WERI-Rb-1 (cell line): Measurements from ENCODE around the gene MEF2C.

Source experiments
- DNase-seq: peaks from one replicate; pipeline ENCODE4 v3.0.0-alpha.2; 2020
- H3K27ac ChIP-seq: fragments of 250-450 bp; sonication (Bioruptor Pico); 2 replicates; pipeline ENCODE4 v1.5.1; 2020; ENCODE audit warnings: mild to moderate bottlenecking, moderate library complexity
- H3K27me3 ChIP-seq: fragments of 250-450 bp; sonication (Bioruptor Pico); 2 replicates; pipeline ENCODE4 v1.5.1; 2021; ENCODE audit warnings: mild to moderate bottlenecking, low read depth, moderate library complexity; ENCODE audit not compliant: insufficient read depth, severe bottlenecking
- H3K36me3 ChIP-seq: fragments of 250-450 bp; sonication (Bioruptor Pico); 2 replicates; pipeline ENCODE4 v1.5.1; 2020; ENCODE audit warnings: mild to moderate bottlenecking, moderate library complexity
- H3K4me3 ChIP-seq: 2 replicates; pipeline ENCODE4 v1.5.1; 2011; ENCODE audit warnings: low read depth, mild to moderate bottlenecking, control low read depth, low read length
- H3K9me3 ChIP-seq: fragments of 250-450 bp; sonication (Bioruptor Pico); 2 replicates; pipeline ENCODE4 v1.5.1; 2021; ENCODE audit warnings: mild to moderate bottlenecking, moderate library complexity; ENCODE audit not compliant: severe bottlenecking
- TF ChIP-seq, protein P1 (sequence below): IDR thresholded peaks from 2 replicates; pipeline ENCODE4 v1.5.1; 2011; ENCODE audit warnings: low read depth, mild to moderate bottlenecking, control low read depth, inconsistent platforms, low read length

MEF2C gene

DNA sequence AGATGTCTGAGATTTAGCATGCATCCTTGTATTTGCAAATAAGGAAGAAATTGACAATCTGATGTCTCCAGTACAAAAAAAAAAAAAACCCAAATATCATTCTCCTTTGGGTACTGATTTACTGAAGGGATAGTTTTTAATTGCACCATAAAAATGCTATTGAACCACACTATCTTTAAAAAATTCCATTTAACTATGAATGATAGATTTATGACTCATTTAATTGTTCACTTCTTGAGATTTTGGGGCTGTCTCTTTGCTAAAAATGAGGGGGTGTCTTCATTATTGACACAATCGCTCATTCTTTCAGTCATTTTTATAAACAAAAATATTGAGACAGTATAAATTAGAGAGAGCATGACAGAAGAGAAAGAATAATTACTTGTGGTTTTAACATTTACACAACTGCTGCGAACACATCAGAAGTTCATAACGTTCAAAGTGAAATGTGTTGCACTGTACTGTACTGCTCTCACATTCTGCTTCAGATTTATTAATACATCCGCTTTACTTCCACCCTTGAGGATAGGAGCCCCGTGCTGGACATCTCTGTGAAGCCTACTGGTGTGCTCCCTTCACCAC, 142.3 kb downstream of the MEF2C start:
- Histone ChIP-seq H3K27ac (no peak overlapping the region), H3K27me3 (no peaks in the 10 kb centered on the region), H3K36me3 (no peaks in the 10 kb centered on the region), H3K4me3 (no peak overlapping the region), H3K9me3 (no peaks in the 10 kb centered on the region)
- TF ChIP-seq, protein P1, sequence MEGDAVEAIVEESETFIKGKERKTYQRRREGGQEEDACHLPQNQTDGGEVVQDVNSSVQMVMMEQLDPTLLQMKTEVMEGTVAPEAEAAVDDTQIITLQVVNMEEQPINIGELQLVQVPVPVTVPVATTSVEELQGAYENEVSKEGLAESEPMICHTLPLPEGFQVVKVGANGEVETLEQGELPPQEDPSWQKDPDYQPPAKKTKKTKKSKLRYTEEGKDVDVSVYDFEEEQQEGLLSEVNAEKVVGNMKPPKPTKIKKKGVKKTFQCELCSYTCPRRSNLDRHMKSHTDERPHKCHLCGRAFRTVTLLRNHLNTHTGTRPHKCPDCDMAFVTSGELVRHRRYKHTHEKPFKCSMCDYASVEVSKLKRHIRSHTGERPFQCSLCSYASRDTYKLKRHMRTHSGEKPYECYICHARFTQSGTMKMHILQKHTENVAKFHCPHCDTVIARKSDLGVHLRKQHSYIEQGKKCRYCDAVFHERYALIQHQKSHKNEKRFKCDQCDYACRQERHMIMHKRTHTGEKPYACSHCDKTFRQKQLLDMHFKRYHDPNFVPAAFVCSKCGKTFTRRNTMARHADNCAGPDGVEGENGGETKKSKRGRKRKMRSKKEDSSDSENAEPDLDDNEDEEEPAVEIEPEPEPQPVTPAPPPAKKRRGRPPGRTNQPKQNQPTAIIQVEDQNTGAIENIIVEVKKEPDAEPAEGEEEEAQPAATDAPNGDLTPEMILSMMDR = no peak
- DNase-seq = no peak

DNA sequence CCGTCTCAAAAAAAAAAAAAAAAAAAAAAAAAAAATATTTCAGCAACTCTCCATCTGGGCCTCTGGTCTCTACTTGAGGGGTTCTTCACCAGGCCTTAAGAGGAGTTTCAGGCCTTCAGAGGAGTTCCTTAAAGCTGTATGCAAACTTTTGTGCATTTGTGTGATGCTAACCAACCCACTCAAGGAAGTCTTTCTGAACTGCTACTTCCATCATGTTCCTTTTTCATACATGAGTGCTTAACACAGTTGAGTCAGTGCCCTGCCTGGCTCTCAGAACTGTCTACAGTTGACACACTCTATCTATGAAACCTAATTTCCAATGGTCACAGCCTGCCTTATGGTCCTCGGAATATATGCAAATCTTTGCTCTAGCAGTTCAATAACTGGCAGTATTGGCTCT, 146.5 kb downstream of the MEF2C start:
- no peak overlapping the region for H3K27ac ChIP-seq
- H3K27me3 ChIP-seq = no peaks in the 10 kb centered on the region
- no peaks in the 10 kb centered on the region for H3K9me3 ChIP-seq
- no peak overlapping the region for H3K4me3 ChIP-seq
- no peak for DNase-seq
- TF ChIP-seq, protein P1 = no peak
- no peaks in the 10 kb centered on the region for H3K36me3 ChIP-seq

DNA sequence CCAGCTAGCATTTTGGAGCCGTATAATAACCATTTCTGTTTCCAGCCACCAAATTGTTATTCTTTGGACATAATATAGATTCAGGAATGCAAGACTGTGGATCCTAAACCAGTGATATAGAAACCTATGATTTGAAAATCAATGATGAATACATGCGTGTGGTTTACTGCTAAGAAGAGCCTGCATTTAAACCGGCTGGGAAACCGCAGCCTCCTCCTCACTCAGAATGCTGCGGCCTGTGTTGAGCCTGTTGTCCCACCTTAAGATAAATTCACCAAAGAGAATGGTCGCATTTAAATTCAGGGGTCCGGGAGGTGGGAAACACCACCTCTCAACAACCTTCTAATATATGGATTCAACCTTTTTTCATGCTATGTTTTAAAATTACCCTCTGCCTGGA, 148.0 kb downstream of the MEF2C start:
- H3K4me3 ChIP-seq = no peak overlapping the region
- no peaks in the 10 kb centered on the region for H3K36me3 ChIP-seq
- no peak overlapping the region for H3K27ac ChIP-seq
- no peaks in the 10 kb centered on the region for H3K27me3 ChIP-seq
- no peaks in the 10 kb centered on the region for H3K9me3 ChIP-seq
- no peak for DNase-seq
- TF ChIP-seq, protein P1 = no peak

DNA sequence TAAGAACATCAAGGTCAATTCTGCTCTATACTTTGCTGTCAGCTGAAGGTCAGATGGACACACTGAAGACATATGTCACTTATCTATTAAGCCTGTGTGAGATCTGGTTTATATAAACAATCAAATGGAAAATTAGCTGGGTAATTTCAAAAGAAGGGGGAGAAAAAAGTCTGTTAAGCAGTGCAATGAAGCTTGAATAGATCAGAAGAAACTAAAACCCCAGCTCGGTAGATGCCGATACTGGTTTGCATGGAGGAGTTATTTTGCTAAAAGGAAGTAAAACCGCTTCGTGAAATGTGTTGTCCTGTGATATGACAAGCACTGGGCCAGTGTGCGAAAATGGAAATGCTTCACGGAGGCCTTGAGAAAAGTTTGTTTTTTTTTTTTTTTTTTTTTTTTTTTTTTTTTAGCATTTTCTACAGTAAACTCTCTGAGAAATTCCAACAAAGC, 148.8 kb downstream of the MEF2C start:
- H3K27ac ChIP-seq = no peak overlapping the region
- H3K27me3 ChIP-seq = no peaks in the 10 kb centered on the region
- H3K4me3 ChIP-seq = no peak overlapping the region
- DNase-seq = no peak
- no peaks in the 10 kb centered on the region for H3K9me3 ChIP-seq
- TF ChIP-seq, protein P1 = no peak
- no peaks in the 10 kb centered on the region for H3K36me3 ChIP-seq

DNA sequence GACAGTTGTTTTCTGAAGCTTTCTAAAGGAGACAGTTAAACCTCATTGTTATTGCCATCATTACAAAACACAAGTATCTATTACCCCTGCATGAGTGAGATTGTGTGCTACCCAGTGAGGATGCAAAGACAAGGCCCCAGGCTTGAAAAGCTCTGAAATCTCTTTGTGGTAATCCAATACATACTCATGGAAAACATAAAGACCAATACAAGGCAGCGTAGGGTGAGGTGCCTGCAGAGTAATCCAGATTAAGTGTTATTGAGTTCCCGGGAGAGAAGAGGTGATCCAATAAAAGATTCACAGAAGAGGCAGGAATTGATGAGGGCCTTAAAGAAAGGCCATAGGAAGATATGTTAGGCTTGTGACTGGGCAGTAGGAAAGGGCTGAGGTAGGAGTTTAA, 150.1 kb downstream of the MEF2C start:
- TF ChIP-seq, protein P1 = no peak
- Histone ChIP-seq H3K9me3 (no peaks in the 10 kb centered on the region), H3K4me3 (no peak overlapping the region), H3K36me3 (no peaks in the 10 kb centered on the region), H3K27ac (no peak overlapping the region), H3K27me3 (no peaks in the 10 kb centered on the region)
- DNase-seq = peak; percentile 20

DNA sequence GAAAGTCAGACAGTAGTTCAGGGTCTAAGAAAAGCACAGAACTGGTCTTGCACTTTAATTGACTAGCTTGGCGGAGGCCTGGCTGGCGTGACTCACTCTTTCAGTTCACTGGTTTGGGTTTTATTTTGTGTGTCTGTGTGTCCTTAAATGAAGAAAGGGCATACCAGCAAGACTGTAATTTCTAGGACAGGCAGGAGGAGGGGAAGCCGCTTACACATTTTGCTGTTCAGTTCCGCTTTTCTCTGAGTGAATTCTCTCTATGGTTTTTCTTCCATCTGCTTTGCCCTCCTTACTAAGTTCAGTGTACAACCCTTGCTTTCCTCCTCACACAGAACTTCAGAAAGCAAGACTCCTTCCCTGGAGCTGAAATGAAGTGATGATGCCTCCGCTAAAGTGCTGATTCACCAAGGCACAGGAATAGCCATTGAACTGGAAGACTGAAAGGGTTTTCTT, 150.8 kb downstream of the MEF2C start:
- Histone ChIP-seq H3K27me3 (no peaks in the 10 kb centered on the region), H3K9me3 (no peaks in the 10 kb centered on the region), H3K27ac (no peak overlapping the region), H3K36me3 (no peaks in the 10 kb centered on the region), H3K4me3 (no peak overlapping the region)
- TF ChIP-seq, protein P1 = no peak
- no peak for DNase-seq
